NB4 (cell line): Measurements from ENCODE around the gene PRRT2.

Experiments used
- DNase-seq: peaks from one replicate; pipeline ENCODE4 v3.0.0; 2010; ENCODE audit warnings: low read depth
- H3K4me3 ChIP-seq: one replicate; pipeline ENCODE4 v1.5.1; 2011; ENCODE audit warnings: mild to moderate bottlenecking, low read depth, low read length, moderate library complexity
- MYC ChIP-seq: IDR thresholded peaks from 2 replicates; pipeline ENCODE4 v1.6.1; 2011; ENCODE audit warnings: low read depth, low read length
- POLR2A ChIP-seq: IDR thresholded peaks from 2 replicates; pipeline ENCODE4 v1.6.1; 2011; ENCODE audit warnings: mild to moderate bottlenecking; ENCODE audit not compliant: insufficient read length; ENCODE audit errors: extremely low read depth
- TF ChIP-seq, protein P1 (sequence below): IDR thresholded peaks from one replicate; pipeline ENCODE4 v1.5.1; 2012; ENCODE audit warnings: low read depth, low read length
- TF ChIP-seq, protein P2 (sequence below): IDR thresholded peaks from 2 replicates; pipeline ENCODE4 v1.6.1; 2011; ENCODE audit warnings: low read depth, low read length

The PRRT2 gene

GRCh38 chr16:29849505-29849904, 37.5 kb downstream of the PRRT2 start:
- TF ChIP-seq POLR2A (no peak), MYC (no peak)
- TF ChIP-seq, protein P1, sequence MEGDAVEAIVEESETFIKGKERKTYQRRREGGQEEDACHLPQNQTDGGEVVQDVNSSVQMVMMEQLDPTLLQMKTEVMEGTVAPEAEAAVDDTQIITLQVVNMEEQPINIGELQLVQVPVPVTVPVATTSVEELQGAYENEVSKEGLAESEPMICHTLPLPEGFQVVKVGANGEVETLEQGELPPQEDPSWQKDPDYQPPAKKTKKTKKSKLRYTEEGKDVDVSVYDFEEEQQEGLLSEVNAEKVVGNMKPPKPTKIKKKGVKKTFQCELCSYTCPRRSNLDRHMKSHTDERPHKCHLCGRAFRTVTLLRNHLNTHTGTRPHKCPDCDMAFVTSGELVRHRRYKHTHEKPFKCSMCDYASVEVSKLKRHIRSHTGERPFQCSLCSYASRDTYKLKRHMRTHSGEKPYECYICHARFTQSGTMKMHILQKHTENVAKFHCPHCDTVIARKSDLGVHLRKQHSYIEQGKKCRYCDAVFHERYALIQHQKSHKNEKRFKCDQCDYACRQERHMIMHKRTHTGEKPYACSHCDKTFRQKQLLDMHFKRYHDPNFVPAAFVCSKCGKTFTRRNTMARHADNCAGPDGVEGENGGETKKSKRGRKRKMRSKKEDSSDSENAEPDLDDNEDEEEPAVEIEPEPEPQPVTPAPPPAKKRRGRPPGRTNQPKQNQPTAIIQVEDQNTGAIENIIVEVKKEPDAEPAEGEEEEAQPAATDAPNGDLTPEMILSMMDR: no peak
- TF ChIP-seq, protein P2, sequence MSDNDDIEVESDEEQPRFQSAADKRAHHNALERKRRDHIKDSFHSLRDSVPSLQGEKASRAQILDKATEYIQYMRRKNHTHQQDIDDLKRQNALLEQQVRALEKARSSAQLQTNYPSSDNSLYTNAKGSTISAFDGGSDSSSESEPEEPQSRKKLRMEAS: no peak
- no peak overlapping the region for H3K4me3 ChIP-seq
- no peak for DNase-seq

DNA sequence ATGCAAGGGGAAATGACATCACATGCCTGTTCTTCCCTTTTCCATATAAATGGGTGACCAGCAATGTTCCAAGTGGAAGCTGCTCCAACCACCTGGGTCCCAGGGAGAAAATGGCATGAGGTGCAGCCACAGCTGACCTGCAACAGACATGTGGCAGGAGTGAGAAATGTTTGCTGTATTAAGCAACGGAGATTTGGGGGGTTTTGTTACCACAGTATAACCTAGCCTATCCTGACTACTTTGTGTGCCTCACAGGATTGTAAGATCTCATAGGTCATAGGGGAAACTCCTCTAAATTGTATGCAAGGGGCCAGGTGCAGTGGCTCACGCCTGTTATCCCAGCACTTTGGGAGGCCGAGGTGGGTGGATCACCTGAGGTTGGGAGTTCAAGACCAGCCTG, 39.0 kb downstream of the PRRT2 start:
- no peak for TF ChIP-seq POLR2A
- TF ChIP-seq, protein P2: no peak
- H3K4me3 ChIP-seq: no peak overlapping the region
- no peak for DNase-seq

GRCh38 chr16:29852654-29853053, 40.7 kb downstream of the PRRT2 start:
- no peak overlapping the region for H3K4me3 ChIP-seq
- no peak for TF ChIP-seq POLR2A
- TF ChIP-seq, protein P1: no peak
- no peak for TF ChIP-seq MYC
- TF ChIP-seq, protein P2: no peak
- no peak for DNase-seq

DNA sequence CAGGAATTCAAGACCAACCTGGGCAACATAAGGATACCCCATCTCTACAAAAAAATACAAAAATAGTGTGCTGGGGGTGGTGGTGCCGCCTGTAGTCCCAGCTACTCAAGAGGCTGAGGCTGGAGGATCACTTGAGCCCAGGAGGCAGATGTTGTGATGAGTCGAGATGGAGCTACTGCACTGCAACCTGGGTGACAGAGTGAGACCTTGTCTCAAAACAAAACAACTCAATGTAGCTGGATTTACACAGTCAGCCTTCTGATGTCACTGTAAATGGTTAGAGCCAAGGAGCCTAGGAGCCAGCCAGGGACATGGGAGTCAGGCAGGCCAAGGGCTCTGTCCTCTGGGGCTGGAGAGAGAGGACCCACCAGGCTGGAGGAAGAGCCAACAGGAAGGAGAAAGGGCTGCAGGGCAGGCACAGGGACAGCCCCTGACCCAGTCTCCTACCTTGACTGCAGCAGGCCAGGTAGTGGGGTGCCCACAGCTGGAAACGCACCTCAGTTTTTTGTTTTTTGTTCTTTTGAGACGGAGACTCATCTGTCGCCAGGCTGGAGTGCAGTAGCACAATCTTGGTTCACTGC, 42.6 kb downstream of the PRRT2 start:
- TF ChIP-seq, protein P1: no peak
- no peak for TF ChIP-seq MYC
- TF ChIP-seq, protein P2: no peak
- no peak for TF ChIP-seq POLR2A
- no peak overlapping the region for H3K4me3 ChIP-seq
- DNase-seq: no peak

DNA sequence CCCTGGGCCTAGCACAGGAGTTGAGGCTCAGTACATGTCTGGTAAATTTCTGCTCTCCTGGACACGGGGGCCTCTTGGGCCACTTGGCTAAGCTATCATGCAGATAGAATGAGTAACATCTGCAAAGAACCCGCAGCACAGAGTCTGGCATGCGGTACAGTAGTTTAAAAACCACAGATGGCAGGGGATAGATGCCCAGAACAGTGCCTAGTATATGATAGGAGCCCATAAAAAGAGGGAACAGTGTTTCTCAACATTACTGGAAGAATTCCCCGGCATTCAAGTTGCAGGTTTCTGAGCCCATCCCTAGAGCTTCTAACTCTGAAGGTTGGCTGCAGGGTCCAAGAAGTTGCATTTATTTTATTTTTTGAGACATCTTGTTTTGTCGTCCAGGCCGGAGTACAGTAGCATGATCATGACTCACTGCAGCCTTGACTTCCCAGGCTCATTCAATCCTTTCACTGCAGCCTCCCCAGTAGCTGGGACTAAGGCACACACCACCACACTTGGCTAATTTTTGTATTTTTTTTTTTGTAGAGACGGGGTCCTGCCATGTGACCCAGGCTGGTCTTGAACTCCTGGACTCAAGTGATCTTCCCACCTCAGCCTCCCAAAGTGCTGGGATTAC, 45.3 kb downstream of the PRRT2 start:
- DNase-seq: no peak
- H3K4me3 ChIP-seq: no peak overlapping the region
- TF ChIP-seq POLR2A (no peak), MYC (no peak)
- TF ChIP-seq, protein P1: no peak
- TF ChIP-seq, protein P2: no peak

- no peak for DNase-seq
- no peak for TF ChIP-seq MYC
- no peak for TF ChIP-seq POLR2A
- TF ChIP-seq, protein P1: no peak
- TF ChIP-seq, protein P2: no peak
- no peak overlapping the region for H3K4me3 ChIP-seq
Observed at GRCh38 chr16:29858149-29858849, 46.3 kb downstream of the PRRT2 start.
